ENCODE measurements around the gene ACVR1. TPM values are rescaled to one million over a fixed set of nuclear protein-coding genes. Genes with fewer than 3 reads are reported as not detected.

The ACVR1 gene
- total and polyA plus RNA-seq, 2 experiments from 2014 or later: 8.9 to 21.5 TPM

GRCh38 chr2:157922815-157923214, 46.7 kb upstream of the ACVR1 start:
- no peaks in the 10 kb centered on the region for H3K9me3 Mint-ChIP-seq
- H3K4me3 Mint-ChIP-seq: no peak overlapping the region
- Histone ChIP-seq H3F3A (replicated peaks; ENCODE audit: low read depth) (no peaks in the 10 kb centered on the region), H3K27ac (ENCODE audit: low read depth) (no peak overlapping the region), H3K79me2 (replicated peaks; ENCODE audit: insufficient read depth) (no peaks in the 10 kb centered on the region), H2AFZ (no peak overlapping the region), H4K20me1 (replicated peaks; ENCODE audit: insufficient read depth) (no peaks in the 10 kb centered on the region), H3K36me3 (ENCODE audit: insufficient read depth) (no peaks in the 10 kb centered on the region), H3K4me1 (ENCODE audit: insufficient read depth) (peaks cover 22% of the 10 kb centered on the region), H3K4me2 (no peak overlapping the region), H3K4me3 (no peak overlapping the region), H3K27me3 (ENCODE audit: insufficient read depth) (no peaks in the 10 kb centered on the region), H3K9me2 (ENCODE audit: insufficient read depth) (0 out of 2 replicates have a peak, but pooled peaks cover 2% of the 10 kb centered on the region)
- DNase-seq (ENCODE audit: low spot score) (no peak), ATAC-seq (no peak)
- H3K4me1 Mint-ChIP-seq: peaks cover 19% of the 10 kb centered on the region
- TF ChIP-seq CREB1 (CRISPR knock-in tag; IDR thresholded peaks at IDR 0.05; ENCODE audit: low read depth): no peak
- TF ChIP-seq POLR2AphosphoS5 (IDR thresholded peaks at IDR 0.05; ENCODE audit: low read depth): no peak
- no peak for TF ChIP-seq ZNF114 (CRISPR knock-in tag; IDR thresholded peaks at IDR 0.05)
- TF ChIP-seq NANOG (IDR thresholded peaks at IDR 0.05; ENCODE audit: borderline replicate concordance): no peak
- no peak for TF ChIP-seq EZH2phosphoT487 (IDR thresholded peaks at IDR 0.05; ENCODE audit: unreplicated experiment)
- TF ChIP-seq ETS1 (IDR thresholded peaks at IDR 0.05): no peak
- no peak for TF ChIP-seq ZNF331 (CRISPR knock-in tag; IDR thresholded peaks at IDR 0.05; ENCODE audit: low read depth)
- TF ChIP-seq, protein P1, sequence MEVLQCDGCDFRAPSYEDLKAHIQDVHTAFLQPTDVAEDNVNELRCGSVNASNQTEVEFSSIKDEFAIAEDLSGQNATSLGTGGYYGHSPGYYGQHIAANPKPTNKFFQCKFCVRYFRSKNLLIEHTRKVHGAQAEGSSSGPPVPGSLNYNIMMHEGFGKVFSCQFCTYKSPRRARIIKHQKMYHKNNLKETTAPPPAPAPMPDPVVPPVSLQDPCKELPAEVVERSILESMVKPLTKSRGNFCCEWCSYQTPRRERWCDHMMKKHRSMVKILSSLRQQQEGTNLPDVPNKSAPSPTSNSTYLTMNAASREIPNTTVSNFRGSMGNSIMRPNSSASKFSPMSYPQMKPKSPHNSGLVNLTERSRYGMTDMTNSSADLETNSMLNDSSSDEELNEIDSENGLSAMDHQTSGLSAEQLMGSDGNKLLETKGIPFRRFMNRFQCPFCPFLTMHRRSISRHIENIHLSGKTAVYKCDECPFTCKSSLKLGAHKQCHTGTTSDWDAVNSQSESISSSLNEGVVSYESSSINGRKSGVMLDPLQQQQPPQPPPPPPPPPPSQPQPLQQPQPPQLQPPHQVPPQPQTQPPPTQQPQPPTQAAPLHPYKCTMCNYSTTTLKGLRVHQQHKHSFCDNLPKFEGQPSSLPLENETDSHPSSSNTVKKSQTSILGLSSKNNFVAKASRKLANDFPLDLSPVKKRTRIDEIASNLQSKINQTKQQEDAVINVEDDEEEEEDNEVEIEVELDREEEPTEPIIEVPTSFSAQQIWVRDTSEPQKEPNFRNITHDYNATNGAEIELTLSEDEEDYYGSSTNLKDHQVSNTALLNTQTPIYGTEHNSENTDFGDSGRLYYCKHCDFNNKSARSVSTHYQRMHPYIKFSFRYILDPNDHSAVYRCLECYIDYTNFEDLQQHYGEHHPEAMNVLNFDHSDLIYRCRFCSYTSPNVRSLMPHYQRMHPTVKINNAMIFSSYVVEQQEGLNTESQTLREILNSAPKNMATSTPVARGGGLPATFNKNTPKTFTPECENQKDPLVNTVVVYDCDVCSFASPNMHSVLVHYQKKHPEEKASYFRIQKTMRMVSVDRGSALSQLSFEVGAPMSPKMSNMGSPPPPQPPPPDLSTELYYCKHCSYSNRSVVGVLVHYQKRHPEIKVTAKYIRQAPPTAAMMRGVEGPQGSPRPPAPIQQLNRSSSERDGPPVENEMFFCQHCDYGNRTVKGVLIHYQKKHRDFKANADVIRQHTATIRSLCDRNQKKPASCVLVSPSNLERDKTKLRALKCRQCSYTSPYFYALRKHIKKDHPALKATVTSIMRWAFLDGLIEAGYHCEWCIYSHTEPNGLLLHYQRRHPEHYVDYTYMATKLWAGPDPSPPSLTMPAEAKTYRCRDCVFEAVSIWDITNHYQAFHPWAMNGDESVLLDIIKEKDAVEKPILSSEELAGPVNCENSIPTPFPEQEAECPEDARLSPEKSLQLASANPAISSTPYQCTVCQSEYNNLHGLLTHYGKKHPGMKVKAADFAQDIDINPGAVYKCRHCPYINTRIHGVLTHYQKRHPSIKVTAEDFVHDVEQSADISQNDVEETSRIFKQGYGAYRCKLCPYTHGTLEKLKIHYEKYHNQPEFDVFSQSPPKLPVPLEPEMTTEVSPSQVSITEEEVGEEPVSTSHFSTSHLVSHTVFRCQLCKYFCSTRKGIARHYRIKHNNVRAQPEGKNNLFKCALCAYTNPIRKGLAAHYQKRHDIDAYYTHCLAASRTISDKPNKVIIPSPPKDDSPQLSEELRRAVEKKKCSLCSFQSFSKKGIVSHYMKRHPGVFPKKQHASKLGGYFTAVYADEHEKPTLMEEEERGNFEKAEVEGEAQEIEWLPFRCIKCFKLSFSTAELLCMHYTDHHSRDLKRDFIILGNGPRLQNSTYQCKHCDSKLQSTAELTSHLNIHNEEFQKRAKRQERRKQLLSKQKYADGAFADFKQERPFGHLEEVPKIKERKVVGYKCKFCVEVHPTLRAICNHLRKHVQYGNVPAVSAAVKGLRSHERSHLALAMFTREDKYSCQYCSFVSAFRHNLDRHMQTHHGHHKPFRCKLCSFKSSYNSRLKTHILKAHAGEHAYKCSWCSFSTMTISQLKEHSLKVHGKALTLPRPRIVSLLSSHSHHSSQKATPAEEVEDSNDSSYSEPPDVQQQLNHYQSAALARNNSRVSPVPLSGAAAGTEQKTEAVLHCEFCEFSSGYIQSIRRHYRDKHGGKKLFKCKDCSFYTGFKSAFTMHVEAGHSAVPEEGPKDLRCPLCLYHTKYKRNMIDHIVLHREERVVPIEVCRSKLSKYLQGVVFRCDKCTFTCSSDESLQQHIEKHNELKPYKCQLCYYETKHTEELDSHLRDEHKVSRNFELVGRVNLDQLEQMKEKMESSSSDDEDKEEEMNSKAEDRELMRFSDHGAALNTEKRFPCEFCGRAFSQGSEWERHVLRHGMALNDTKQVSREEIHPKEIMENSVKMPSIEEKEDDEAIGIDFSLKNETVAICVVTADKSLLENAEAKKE (CRISPR knock-in tag; IDR thresholded peaks at IDR 0.05): no peak
- TF ChIP-seq, protein P2, sequence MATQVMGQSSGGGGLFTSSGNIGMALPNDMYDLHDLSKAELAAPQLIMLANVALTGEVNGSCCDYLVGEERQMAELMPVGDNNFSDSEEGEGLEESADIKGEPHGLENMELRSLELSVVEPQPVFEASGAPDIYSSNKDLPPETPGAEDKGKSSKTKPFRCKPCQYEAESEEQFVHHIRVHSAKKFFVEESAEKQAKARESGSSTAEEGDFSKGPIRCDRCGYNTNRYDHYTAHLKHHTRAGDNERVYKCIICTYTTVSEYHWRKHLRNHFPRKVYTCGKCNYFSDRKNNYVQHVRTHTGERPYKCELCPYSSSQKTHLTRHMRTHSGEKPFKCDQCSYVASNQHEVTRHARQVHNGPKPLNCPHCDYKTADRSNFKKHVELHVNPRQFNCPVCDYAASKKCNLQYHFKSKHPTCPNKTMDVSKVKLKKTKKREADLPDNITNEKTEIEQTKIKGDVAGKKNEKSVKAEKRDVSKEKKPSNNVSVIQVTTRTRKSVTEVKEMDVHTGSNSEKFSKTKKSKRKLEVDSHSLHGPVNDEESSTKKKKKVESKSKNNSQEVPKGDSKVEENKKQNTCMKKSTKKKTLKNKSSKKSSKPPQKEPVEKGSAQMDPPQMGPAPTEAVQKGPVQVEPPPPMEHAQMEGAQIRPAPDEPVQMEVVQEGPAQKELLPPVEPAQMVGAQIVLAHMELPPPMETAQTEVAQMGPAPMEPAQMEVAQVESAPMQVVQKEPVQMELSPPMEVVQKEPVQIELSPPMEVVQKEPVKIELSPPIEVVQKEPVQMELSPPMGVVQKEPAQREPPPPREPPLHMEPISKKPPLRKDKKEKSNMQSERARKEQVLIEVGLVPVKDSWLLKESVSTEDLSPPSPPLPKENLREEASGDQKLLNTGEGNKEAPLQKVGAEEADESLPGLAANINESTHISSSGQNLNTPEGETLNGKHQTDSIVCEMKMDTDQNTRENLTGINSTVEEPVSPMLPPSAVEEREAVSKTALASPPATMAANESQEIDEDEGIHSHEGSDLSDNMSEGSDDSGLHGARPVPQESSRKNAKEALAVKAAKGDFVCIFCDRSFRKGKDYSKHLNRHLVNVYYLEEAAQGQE (IDR thresholded peaks at IDR 0.05; ENCODE audit: unreplicated experiment): no peak
- TF ChIP-seq JUNB (IDR thresholded peaks at IDR 0.05; ENCODE audit: unreplicated experiment): no peak
- TF ChIP-seq EZH2 (IDR thresholded peaks at IDR 0.05; ENCODE audit: low read depth, unreplicated experiment): no peak
- H3K27ac Mint-ChIP-seq: no peak overlapping the region
- H3K36me3 Mint-ChIP-seq (ENCODE audit: low read depth): no peaks in the 10 kb centered on the region
- peaks cover 2% of the 10 kb centered on the region for H3K27me3 Mint-ChIP-seq (ENCODE audit: insufficient read depth, low read depth, poor library complexity)

Data from GM23338 (cell line).